NCI-H510A (cell line): ENCODE results near the gene PON2.
A peak's percentile ranks its signal among the peaks of the same experiment; 100 is the strongest.
"Not testable (repeated sequence)": the region's sequence is repeated elsewhere in the genome, so short reads cannot be mapped to it uniquely, and the experiment has no call there.

Experiments used
- DNase-seq: peaks from one replicate; lab custom pipeline; 2025; lab: John Stamatoyannopoulos, UW

Gene PON2

GRCh38 chr7:95434557-95435421 is at the start of gene PON2:
Gene PON2, minus strand, starts transcription at chr7:95435028. Its CDS starts 77 bp downstream, at chr7:95434951.
- DNase-seq, result peak; percentile 43

GRCh38 chr7:95482424-95482823 is 47.6 kb upstream of the PON2 start:
- no peak for DNase-seq

DNA sequence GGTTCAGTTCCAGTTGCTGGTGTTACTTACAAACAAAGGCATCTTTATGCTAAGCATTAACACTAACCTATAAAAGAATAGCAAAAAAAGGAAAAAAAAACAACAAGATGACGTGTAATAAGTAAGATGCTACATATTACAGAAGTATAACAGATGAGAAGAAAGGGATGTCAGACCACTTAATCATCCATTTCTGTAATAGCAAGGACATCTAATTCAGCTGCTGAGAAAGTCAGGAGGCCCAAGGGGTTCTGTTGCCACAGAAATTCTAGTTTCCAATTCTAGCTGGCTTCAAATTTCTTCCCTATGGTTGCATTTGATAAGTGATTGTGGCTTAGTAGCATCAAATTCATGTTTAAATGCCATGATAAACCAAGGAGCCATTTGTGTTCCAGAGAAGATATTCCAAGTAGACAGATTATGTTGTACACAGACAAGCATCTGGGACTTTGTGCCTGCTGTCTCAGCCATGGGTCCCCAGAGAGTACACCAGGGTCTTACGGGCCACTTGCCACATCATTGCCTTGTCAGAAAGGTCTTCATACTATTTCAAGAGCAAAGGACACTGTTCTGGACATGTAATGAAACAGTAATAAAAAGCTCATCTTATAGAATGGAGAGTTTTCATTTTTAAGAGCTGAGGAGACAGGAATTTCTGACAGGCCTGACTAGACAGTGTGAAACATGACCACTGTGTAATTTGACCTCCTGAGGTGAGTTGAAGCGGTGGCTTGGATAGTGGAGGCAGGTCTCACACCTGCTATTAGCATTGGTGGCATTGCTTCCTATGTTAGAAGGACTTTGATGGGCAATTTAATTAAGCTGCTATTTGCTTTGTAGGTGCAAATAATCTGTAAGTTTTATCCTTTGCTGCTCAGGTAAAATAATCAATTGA is 46.7 kb upstream of the PON2 start:
- DNase-seq, result no peak

DNA sequence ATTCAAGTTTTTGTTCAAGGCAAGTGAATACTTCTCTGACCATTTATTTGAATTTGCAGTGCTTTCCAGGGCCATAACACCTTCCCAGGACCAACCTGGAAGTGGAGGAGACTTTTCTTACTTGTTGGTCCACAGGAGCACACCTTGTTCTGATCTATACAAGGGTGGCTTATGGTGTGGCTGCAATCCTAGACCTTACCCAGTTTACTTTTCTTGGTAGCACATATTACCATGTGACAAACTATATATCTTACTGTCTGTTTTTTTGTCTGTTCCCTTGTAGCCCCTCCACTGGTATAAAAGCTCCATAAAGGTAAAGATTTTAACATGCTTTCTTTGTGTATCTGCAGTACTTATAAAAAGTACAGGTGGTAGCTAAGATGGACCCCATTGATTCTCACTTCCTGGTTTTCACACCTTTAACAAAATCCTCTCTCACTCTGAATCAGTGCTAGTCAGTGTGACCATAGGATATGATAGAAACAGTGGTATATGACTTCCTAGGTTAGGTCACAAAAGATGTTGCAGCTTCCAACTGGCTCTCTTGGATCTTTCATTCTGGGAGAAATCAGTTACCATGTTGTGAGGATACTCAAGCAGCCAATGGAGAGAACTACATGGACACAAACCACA is 45.3 kb upstream of the PON2 start:
- no peak for DNase-seq

DNA sequence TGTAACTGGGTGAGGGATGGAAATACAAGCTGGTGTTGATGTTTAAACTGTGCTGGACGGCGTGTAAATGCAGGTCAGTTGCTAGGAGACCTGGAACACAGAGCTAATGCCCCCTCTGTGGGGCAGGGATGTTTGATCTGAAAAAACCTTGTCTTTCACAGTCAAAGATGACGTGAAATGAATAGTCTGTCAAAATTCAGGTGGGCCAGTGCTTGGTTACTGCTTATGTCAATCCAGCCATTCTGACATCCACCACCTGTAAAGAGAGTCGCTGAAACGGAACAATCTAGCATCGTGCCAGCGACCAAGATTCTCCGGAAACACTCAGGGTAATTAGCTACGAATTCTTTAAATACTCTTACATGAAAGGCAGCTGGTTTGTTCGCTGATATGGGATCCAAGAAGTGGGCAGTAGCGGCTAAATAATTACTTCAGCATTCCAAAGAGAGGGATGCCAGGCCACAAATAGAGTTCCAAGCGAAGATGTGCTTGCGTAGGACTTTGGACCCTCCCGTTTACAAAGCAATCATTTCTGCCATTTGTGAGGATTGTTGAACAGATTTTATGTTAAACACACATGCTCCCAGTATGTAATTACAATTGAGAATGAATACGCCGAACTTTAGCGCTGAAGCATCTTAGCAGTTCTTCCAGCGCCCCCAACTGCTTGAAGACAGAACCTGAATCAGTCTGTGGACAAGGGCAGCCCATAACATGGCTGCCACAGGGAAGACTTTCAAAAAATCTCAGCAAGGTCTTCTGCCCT is 43.6 kb upstream of the PON2 start:
- DNase-seq, result no peak

DNA sequence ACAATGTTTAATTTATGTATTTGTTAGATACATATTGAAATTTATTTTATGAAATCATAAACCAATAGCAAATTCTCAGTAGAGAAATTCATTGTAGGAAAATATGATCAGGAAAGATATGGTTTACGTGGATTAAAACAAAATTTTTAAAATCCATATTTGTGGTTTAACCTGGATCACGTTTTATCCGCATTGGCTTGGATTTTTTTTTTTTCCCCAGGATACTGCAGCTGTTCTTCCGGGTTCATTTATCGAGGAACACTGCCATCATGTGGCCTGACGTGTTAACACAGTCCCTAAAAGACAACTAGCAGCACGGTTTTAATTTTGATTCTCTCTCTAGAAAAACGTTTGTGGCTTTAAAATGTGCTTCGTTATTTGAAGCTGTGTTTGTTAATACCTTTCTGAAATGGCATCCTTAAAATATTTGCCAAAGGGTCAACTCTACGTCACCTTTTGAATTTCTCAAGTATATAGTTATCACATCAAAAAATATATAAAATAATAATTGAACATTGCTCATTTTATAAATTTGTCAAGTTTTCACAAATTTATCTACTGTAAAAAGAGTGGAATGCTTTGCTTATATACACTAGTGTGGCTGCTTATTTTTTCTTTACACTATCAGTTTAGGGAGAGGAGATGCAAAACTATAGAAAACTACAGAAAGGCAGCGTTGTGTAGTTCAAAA is 42.2 kb upstream of the PON2 start:
- DNase-seq, result no peak

- DNase-seq, result no peak
Observed at GRCh38 chr7:95476072-95476847, 41.4 kb upstream of the PON2 start.

DNA sequence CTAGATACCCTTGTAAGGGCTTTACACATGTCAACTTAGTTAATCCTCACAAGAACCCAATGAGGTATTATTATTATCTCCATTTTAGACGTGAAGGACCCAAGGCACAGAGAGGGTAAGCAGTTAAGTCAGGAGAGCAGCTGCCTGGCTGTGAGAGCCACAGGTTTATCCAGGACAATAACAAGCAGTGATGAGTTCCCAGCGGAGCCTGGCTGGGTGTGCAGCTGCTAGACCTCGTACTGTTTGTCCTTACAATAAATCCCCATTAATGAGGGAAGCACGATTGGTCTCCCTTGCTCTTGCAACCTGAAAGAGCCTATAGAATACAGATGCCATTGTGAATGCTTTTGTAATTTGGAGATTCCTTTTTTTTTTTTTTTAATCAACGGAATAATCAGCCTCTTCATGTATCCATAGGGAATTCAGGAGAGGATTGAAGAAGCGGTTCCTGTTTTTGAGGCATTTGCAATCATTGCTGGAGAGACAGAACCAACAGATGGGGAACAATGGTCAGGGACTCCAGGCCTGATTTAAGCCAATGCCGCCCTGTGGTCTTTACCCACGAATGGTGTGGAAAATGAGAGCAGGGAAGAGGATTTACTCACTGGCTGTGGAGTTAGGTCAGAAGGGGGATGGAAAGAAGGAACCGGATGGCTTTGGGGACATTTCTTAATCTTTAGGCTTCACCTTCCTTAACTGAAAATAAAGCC is 38.6 kb upstream of the PON2 start:
- DNase-seq, result peak; percentile 47

GRCh38 chr7:95472581-95473161 is 37.8 kb upstream of the PON2 start:
- no peak for DNase-seq

- DNase-seq, result no peak
Observed at GRCh38 chr7:95471071-95471470, 36.2 kb upstream of the PON2 start.

- DNase-seq, result peak; percentile 37
Observed at GRCh38 chr7:95470452-95470851, 35.6 kb upstream of the PON2 start.

DNA sequence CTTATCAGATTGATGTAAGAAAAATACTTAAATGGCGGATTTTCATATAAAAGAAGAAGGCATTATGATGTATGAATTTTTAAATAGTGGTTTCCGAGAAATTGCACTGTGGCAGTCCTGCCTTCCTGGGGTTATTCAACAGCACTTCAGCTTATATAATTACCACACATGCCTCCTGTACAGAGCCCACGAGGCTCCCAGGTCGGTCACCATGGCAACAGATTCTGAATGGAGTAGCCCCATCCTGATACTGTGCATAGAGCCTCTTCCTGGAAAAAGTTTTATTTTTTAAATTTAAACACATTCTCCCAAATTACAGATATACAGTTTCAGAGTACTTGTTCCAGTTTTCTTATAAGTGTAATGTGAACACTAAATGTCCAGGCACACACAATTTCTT is 35.0 kb upstream of the PON2 start:
- DNase-seq, result peak; percentile 75

- DNase-seq, result no peak
Observed at GRCh38 chr7:95469187-95469586, 34.4 kb upstream of the PON2 start.

- DNase-seq, result no peak
Observed at GRCh38 chr7:95467912-95468607, 33.2 kb upstream of the PON2 start.

GRCh38 chr7:95460653-95461052 is 25.8 kb upstream of the PON2 start:
- not testable (repeated sequence) for DNase-seq

- DNase-seq, result no peak
Observed at GRCh38 chr7:95457947-95458346, 23.1 kb upstream of the PON2 start.

DNA sequence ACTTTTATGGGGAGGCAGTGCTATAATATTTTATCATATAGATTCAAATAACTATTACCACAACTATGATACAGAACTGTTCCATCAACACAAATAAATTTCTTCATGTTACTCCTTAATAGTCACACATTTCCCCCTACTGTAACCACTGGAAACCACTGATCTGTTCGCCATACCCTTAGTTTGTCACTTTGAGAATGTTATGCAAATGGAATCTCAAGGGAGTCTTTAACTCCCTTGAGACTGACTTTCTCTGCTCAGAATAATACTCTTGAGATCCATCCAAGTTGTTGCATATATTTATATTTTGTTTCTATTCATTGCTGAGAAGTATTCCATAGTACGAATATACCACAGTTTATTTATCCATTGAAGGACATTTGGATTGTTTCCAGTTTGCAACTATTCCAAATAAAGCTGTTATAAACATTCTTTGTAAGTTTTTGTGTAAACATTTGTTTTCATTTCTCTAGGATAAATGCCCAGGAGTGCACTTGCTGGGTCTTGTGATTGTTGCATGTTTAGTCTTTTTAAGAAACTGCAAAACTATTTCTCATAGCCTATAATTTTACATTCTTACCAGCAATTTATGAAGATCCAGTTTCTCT is 19.7 kb upstream of the PON2 start:
- no peak for DNase-seq

- no peak for DNase-seq
Observed at GRCh38 chr7:95446618-95447017, 11.8 kb upstream of the PON2 start.
